ENCODE data around the gene NR2F6.

Gene NR2F6

GRCh38 chr19:17266975-17267788 lies 21.5 kb upstream of the NR2F6 start, which contains the start of gene BABAM1:
Gene BABAM1 (plus strand): TSS chr19:17267443. CDS start chr19:17268807, 1,364 bp downstream.
- peak within 1 kb of the TSS; percentile 87 for H3K9ac ChIP-seq (ENCODE audit: low read depth, low read length, poor library complexity, severe bottlenecking)
- peak within 1 kb of the TSS; percentile 95 for H3K4me2 ChIP-seq (ENCODE audit: low read depth, low read length, poor library complexity, severe bottlenecking)
- peaks cover 20% of the 10 kb centered on the region for H3K79me2 ChIP-seq (ENCODE audit: insufficient read depth, low read length)
- no peaks in the 10 kb centered on the region for H3K9me2 ChIP-seq (replicated peaks; ENCODE audit: low read depth, low read length)
- no peaks in the 10 kb centered on the region for H3K27me3 ChIP-seq (ENCODE audit: insufficient read depth, low read length, poor library complexity, severe bottlenecking)
- H2AFZ ChIP-seq (ENCODE audit: low read length) = peak within 1 kb of the TSS; percentile 92
- H3K36me3 ChIP-seq (ENCODE audit: insufficient read depth, low read length) = peaks cover 6% of the 10 kb centered on the region; the same call in 1 of the 2 replicates
- H3K4me3 ChIP-seq (ENCODE audit: low read length, poor library complexity, severe bottlenecking) = peak within 1 kb of the TSS; percentile 96
- peaks cover 8% of the 10 kb centered on the region for H3K4me1 ChIP-seq (ENCODE audit: insufficient read depth, low read length, poor library complexity, severe bottlenecking)
- no peak for TF ChIP-seq EZH2phosphoT487 (IDR thresholded peaks at IDR 0.05; ENCODE audit: borderline replicate concordance)
- no peak for TF ChIP-seq CTCF (conservative IDR thresholded peaks at IDR 0.05; ENCODE audit: low read length)
- no peaks in the 10 kb centered on the region for H3F3A ChIP-seq (ENCODE audit: low read depth)
- no peaks in the 10 kb centered on the region for H3K9me3 ChIP-seq (ENCODE audit: insufficient read depth, low read depth, low read length)
- no peaks in the 10 kb centered on the region for H4K20me1 ChIP-seq (ENCODE audit: insufficient read depth, low read length, poor library complexity, severe bottlenecking)

GRCh38 chr19:17266589-17266974 lies 20.9 kb upstream of the NR2F6 start:
- Histone ChIP-seq H3K9ac (ENCODE audit: low read depth, low read length, poor library complexity, severe bottlenecking) (no peak overlapping the region), H3K4me2 (ENCODE audit: low read depth, low read length, poor library complexity, severe bottlenecking) (no peak overlapping the region), H3K79me2 (ENCODE audit: insufficient read depth, low read length) (peaks cover 20% of the 10 kb centered on the region)

GRCh38 chr19:17266026-17266425 lies 20.3 kb upstream of the NR2F6 start:
- no peaks in the 10 kb centered on the region for H3K27me3 ChIP-seq (ENCODE audit: insufficient read depth, low read length, poor library complexity, severe bottlenecking)
- H4K20me1 ChIP-seq (ENCODE audit: insufficient read depth, low read length, poor library complexity, severe bottlenecking) = no peaks in the 10 kb centered on the region
- H3K4me1 ChIP-seq (ENCODE audit: insufficient read depth, low read length, poor library complexity, severe bottlenecking) = peaks cover 8% of the 10 kb centered on the region
- H3K36me3 ChIP-seq (ENCODE audit: insufficient read depth, low read length) = no peaks in the 10 kb centered on the region; the same call in 1 of the 2 replicates
- TF ChIP-seq EZH2phosphoT487 (IDR thresholded peaks at IDR 0.05; ENCODE audit: borderline replicate concordance) (no peak), CTCF (conservative IDR thresholded peaks at IDR 0.05; ENCODE audit: low read length) (no peak)
- no peak overlapping the region for H3K9ac ChIP-seq (ENCODE audit: low read depth, low read length, poor library complexity, severe bottlenecking)
- peaks cover 20% of the 10 kb centered on the region for H3K79me2 ChIP-seq (ENCODE audit: insufficient read depth, low read length)
- no peaks in the 10 kb centered on the region for H3F3A ChIP-seq (ENCODE audit: low read depth)
- H3K9me2 ChIP-seq (replicated peaks; ENCODE audit: low read depth, low read length) = no peaks in the 10 kb centered on the region
- no peak overlapping the region for H3K4me2 ChIP-seq (ENCODE audit: low read depth, low read length, poor library complexity, severe bottlenecking)
- no peak overlapping the region for H2AFZ ChIP-seq (ENCODE audit: low read length)
- H3K4me3 ChIP-seq (ENCODE audit: low read length, poor library complexity, severe bottlenecking) = no peak overlapping the region
- H3K9me3 ChIP-seq (ENCODE audit: insufficient read depth, low read depth, low read length) = no peaks in the 10 kb centered on the region

More at GRCh38 chr19:17266589-17266974, 20.9 kb upstream of the NR2F6 start:
- H4K20me1 ChIP-seq (ENCODE audit: insufficient read depth, low read length, poor library complexity, severe bottlenecking) = no peaks in the 10 kb centered on the region
- TF ChIP-seq CTCF (conservative IDR thresholded peaks at IDR 0.05; ENCODE audit: low read length) (no peak), EZH2phosphoT487 (IDR thresholded peaks at IDR 0.05; ENCODE audit: borderline replicate concordance) (no peak)
- H3K36me3 ChIP-seq (ENCODE audit: insufficient read depth, low read length) = peaks cover 5% of the 10 kb centered on the region; the same call in 1 of the 2 replicates
- H3K9me3 ChIP-seq (ENCODE audit: insufficient read depth, low read depth, low read length) = no peaks in the 10 kb centered on the region
- peak overlapping the region; percentile 84; the same call in 1 of the 2 replicates for H2AFZ ChIP-seq (ENCODE audit: low read length)
- no peaks in the 10 kb centered on the region for H3K27me3 ChIP-seq (ENCODE audit: insufficient read depth, low read length, poor library complexity, severe bottlenecking)
- no peak overlapping the region for H3K4me3 ChIP-seq (ENCODE audit: low read length, poor library complexity, severe bottlenecking)
- H3K4me1 ChIP-seq (ENCODE audit: insufficient read depth, low read length, poor library complexity, severe bottlenecking) = peaks cover 8% of the 10 kb centered on the region
- H3K9me2 ChIP-seq (replicated peaks; ENCODE audit: low read depth, low read length) = no peaks in the 10 kb centered on the region
- H3F3A ChIP-seq (ENCODE audit: low read depth) = no peaks in the 10 kb centered on the region
